Heart left ventricle (tissue), 13 donors: ENCODE measurements around the gene ELAVL2.

Experiments
- POLR2A ChIP-seq, 2 donors: fragments of 450-650 bp; IDR thresholded peaks; one replicate each; pipeline ENCODE4 v1.6.1; 2017; ENCODE audit warnings: antibody characterized with exemption in 2 of 2, mild to moderate bottlenecking in 2 of 2, moderate library complexity in 2 of 2
- TF ChIP-seq, protein P1 (sequence below), 12 donors: fragments of 200-600 bp; sonication (generic) in 4 of 12; IDR thresholded peaks; one replicate each; pipeline versions ENCODE4 v1.5.0 to v1.8.0; 2018 to 2022; ENCODE audit warnings: antibody characterized with exemption in 12 of 12, mild to moderate bottlenecking in 5 of 12
- donor health status: ischemic (EF 13 %, LVEDD 7.1; RV severe dilation, severe dysfunction).
- donor health status: DM: no; HTN: yes; CAD: no.
- donor health status: DM: no; HTN: no; CAD: no.
- donor health status: ischemic (EF 25% LVEDD 6.9; RV normal size, moderate dysfunction).
- donor health status: ischemic (EF 25% LVEDD 5.7; RV mildly dilated, moderate dysfunction).
- donor health status: ischemic (EF 35%, LVEDD 5.7; RV mildly dilated, moderate dysfunction).
- donor health status: nonischemic (EF 11% LVEDD 7.7; RV severe dilation, severe dysfunction).
- donor health status: DM: yes; HTN: yes; CAD: no.
- donor health status: PGD.
- donor health status: ischemic (EF 29% LVEDD 5.4; RV normal size, mild dysfunction).
- donor health status: nonischemic (EF 23%, LVEDD 6.1; RV moderate dilation, normal function).

GRCh38 chr9:23701291-23701690, 124.7 kb downstream of the ELAVL2 start:
- TF ChIP-seq POLR2A (IDR thresholded peaks at IDR 0.05) = no peak
- TF ChIP-seq, protein P1, sequence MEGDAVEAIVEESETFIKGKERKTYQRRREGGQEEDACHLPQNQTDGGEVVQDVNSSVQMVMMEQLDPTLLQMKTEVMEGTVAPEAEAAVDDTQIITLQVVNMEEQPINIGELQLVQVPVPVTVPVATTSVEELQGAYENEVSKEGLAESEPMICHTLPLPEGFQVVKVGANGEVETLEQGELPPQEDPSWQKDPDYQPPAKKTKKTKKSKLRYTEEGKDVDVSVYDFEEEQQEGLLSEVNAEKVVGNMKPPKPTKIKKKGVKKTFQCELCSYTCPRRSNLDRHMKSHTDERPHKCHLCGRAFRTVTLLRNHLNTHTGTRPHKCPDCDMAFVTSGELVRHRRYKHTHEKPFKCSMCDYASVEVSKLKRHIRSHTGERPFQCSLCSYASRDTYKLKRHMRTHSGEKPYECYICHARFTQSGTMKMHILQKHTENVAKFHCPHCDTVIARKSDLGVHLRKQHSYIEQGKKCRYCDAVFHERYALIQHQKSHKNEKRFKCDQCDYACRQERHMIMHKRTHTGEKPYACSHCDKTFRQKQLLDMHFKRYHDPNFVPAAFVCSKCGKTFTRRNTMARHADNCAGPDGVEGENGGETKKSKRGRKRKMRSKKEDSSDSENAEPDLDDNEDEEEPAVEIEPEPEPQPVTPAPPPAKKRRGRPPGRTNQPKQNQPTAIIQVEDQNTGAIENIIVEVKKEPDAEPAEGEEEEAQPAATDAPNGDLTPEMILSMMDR (IDR thresholded peaks at IDR 0.05) = no peak
